ENCODE data around the gene TAS2R60.
"Not testable (repeated sequence)": the region's sequence is repeated elsewhere in the genome, so short reads cannot be mapped to it uniquely, and the experiment has no call there.

The TAS2R60 gene

GRCh38 chr7:143443153-143443552, at the start of gene TAS2R60:
TAS2R60 (plus strand) TSS chr7:143443453; CDS start chr7:143443453, 0 bp downstream.
- DNase-seq = no peak

GRCh38 chr7:143394068-143394467, 49.2 kb upstream of the TAS2R60 start:
- DNase-seq = no peak

GRCh38 chr7:143394777-143395176, 48.5 kb upstream of the TAS2R60 start:
- DNase-seq = no peak

- DNase-seq = peak; percentile 39
Measured at GRCh38 chr7:143395187-143396149, 47.8 kb upstream of the TAS2R60 start.

- no peak for DNase-seq
Measured at GRCh38 chr7:143396182-143396581, 47.1 kb upstream of the TAS2R60 start.

GRCh38 chr7:143396625-143397556, 46.4 kb upstream of the TAS2R60 start:
- DNase-seq = no peak

GRCh38 chr7:143397710-143398530, 45.3 kb upstream of the TAS2R60 start:
- DNase-seq = no peak

GRCh38 chr7:143398616-143399015, 44.6 kb upstream of the TAS2R60 start:
- DNase-seq = no peak

- DNase-seq = no peak
Measured at GRCh38 chr7:143399151-143399550, 44.1 kb upstream of the TAS2R60 start.

- DNase-seq = no peak
Measured at GRCh38 chr7:143399642-143400041, 43.6 kb upstream of the TAS2R60 start.

GRCh38 chr7:143401265-143401664, 42.0 kb upstream of the TAS2R60 start:
- no peak for DNase-seq

GRCh38 chr7:143402233-143402632, 41.0 kb upstream of the TAS2R60 start:
- not testable (repeated sequence) for DNase-seq

- DNase-seq = no peak
Measured at GRCh38 chr7:143405173-143406001, 37.9 kb upstream of the TAS2R60 start.

- DNase-seq = no peak
Measured at GRCh38 chr7:143406002-143406357, 37.3 kb upstream of the TAS2R60 start.

GRCh38 chr7:143407287-143408251, 35.7 kb upstream of the TAS2R60 start:
- peak; percentile 28 for DNase-seq

- DNase-seq = no peak
Measured at GRCh38 chr7:143408252-143408685, 35.0 kb upstream of the TAS2R60 start.

GRCh38 chr7:143408686-143409561, 34.3 kb upstream of the TAS2R60 start, which contains the start of gene EPHA1:
EPHA1 (minus strand) TSS chr7:143408856; CDS start chr7:143408805, 51 bp downstream.
- peak; percentile 31 for DNase-seq

- peak; percentile 90 for DNase-seq
Measured at GRCh38 chr7:143410521-143411004, 32.7 kb upstream of the TAS2R60 start.

Data from suppressor macrophage treated with lipopolysaccharide for 4 hours (primary cell).